ENCODE results near the gene HMGN2.

Gene HMGN2

DNA sequence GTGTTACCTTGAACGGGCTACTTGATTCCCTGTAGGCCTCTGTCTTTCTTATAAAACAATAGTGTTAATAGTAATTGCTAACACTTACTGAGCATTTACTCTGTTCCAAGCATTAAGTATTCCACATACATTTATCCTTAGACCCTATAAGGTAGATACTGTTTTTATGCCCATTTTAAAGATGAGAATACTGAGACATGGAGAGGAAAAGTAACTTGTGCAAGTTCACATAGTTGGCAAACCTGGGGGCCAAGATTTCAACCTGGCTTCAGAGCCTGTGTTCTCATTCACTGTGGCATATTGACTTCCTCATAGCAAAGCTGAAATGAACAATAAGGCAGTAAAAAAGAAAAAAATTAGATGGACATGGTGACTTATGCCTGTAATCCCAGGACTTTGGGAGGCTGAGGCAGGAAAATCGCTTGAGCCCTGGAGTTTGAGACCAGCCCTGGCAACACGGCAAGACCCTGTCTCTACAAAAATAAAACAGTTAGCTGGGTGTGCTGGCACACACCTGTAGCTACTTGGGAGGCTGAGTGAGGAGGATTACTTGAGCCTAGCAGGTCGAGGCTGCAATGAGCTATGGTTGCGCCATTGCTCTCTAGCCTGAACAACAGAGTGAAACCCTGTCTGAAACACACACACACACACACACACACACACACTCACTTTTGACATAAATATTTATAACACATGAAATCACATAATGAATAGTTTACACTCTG, 19.6 kb upstream of the HMGN2 start:
- ChIA-PET CTCF (no interaction called here), POLR2A (interaction anchor here (1.2 kb wide), 1 partner anchor 21 kb away, joined by 3 read pairs; the partner anchor contains the start of gene DHDDS)
- DNase-seq (ENCODE audit: extremely low spot score), result no peak

DNA sequence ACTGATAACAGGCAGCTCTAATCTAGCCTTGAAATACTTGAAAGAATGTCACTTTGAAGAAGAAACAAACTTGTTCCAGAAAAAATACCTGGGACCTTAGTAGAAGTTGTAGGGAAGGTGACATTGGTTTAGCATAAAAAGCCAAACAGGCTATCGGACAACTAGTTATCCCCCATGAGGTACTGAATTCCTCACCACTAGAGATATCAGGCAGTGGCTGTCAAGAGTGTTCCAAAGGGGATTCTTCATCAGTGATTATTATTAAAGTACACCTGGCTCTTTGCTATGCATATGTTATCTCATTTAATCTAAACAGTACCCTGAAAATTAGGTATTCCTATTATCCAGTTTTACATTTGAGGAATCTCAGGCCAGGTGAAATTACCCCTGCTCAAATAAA, 13.1 kb upstream of the HMGN2 start:
- TF ChIP-seq SP1 (IDR thresholded peaks at IDR 0.05) (no peak), LEF1 (IDR thresholded peaks at IDR 0.05; ENCODE audit: borderline replicate concordance) (no peak), L3MBTL2 (conservative IDR thresholded peaks at IDR 0.05) (no peak), BHLHE40 (IDR thresholded peaks at IDR 0.05; ENCODE audit: borderline replicate concordance) (no peak), FOXM1 (IDR thresholded peaks at IDR 0.05; ENCODE audit: borderline replicate concordance) (no peak), ZNF384 (IDR thresholded peaks at IDR 0.05) (no peak)
- POLR2A ChIA-PET, result interaction anchor here (1.7 kb wide), 1 partner anchor 27 kb away, joined by 9 read pairs; the partner anchor contains the start of gene DHDDS
- CTCF ChIA-PET, result interaction anchor here (0.6 kb wide), 1 partner anchor 64 kb away, joined by 4 read pairs; no protein-coding TSS in a partner anchor
- no peak for DNase-seq (ENCODE audit: extremely low spot score)

More for the DNA sequence above, 19.6 kb upstream of the HMGN2 start:
- TF ChIP-seq FOXM1 (IDR thresholded peaks at IDR 0.05; ENCODE audit: borderline replicate concordance) (no peak), LEF1 (IDR thresholded peaks at IDR 0.05; ENCODE audit: borderline replicate concordance) (no peak)
- TF ChIP-seq, protein P1, sequence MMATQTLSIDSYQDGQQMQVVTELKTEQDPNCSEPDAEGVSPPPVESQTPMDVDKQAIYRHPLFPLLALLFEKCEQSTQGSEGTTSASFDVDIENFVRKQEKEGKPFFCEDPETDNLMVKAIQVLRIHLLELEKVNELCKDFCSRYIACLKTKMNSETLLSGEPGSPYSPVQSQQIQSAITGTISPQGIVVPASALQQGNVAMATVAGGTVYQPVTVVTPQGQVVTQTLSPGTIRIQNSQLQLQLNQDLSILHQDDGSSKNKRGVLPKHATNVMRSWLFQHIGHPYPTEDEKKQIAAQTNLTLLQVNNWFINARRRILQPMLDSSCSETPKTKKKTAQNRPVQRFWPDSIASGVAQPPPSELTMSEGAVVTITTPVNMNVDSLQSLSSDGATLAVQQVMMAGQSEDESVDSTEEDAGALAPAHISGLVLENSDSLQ (IDR thresholded peaks at IDR 0.05), result no peak

DNA sequence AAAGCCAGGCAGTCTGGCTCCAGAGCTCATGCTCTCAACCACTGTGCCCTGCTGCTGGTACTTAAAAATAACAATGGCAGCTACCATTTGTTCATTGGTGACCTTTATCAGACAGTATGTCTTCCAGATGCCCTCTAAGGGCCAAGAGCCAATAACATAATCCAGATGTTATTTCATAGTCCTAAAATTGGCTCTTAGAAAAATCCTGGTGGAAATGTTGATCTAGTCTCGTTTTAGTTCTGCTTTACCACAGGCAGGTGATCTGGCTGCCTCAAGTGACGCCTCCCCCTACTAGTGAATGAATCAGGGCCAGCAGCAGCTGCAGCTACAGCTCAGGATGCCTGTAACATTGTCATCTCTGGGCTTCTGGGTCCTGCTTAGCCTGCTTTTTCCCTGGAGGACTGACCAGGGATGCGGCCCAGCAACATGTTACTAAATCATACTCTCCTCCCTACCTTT, 12.6 kb upstream of the HMGN2 start:
- CTCF ChIA-PET, result interaction anchor here (0.6 kb wide), 1 partner anchor 64 kb away, joined by 4 read pairs; no protein-coding TSS in a partner anchor
- POLR2A ChIA-PET, result interaction anchor here (1.4 to 1.7 kb wide), 2 partner anchors 27 to 41 kb away, joined by 3 to 9 read pairs; partner anchors contain the start of gene DHDDS

DNA sequence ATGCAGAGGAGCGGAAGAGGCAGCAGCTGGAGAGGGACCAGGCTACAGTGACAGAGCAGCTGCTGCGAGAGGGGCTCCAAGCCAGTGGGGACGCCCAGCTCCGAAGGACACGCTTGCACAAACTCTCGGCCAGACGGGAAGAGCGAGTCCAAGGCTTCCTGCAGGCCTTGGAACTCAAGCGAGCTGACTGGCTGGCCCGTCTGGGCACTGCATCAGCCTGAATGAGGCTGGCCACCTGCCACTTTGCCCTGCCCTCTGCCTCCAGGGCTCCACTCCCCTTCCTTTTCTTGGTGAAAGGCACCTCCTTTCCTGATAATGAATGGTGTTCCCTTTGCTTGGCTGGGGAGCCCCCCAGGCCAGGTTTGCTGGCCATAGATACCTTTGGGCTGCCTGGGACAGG, 3.3 kb upstream of the HMGN2 start:
- POLR2A ChIA-PET, result interaction anchor here (4.2 to 4.7 kb wide), 2 partner anchors 32 to 37 kb away, joined by 27 to 28 read pairs; partner anchors contain the start of gene DHDDS
- DNase-seq (ENCODE audit: extremely low spot score), result no peak
- TF ChIP-seq NFRKB (IDR thresholded peaks at IDR 0.05) (no peak), TARDBP (IDR thresholded peaks at IDR 0.05) (no peak), BHLHE40 (IDR thresholded peaks at IDR 0.05; ENCODE audit: borderline replicate concordance) (no peak), L3MBTL2 (conservative IDR thresholded peaks at IDR 0.05) (no peak), FOXM1 (IDR thresholded peaks at IDR 0.05; ENCODE audit: borderline replicate concordance) (no peak), SUZ12 (IDR thresholded peaks at IDR 0.05) (no peak), HDGF (IDR thresholded peaks at IDR 0.05; ENCODE audit: borderline replicate concordance) (no peak), FOXA1 (IDR thresholded peaks at IDR 0.05) (no peak), FOXK2 (IDR thresholded peaks at IDR 0.05) (no peak)
- TF ChIP-seq, protein P1 (IDR thresholded peaks at IDR 0.05), result no peak
- CTCF ChIA-PET, result no interaction called here

More for the DNA sequence above, 12.6 kb upstream of the HMGN2 start:
- DNase-seq (ENCODE audit: extremely low spot score), result no peak
- TF ChIP-seq SP1 (IDR thresholded peaks at IDR 0.05) (no peak), FOXM1 (IDR thresholded peaks at IDR 0.05; ENCODE audit: borderline replicate concordance) (no peak), ELF4 (IDR thresholded peaks at IDR 0.05) (no peak), FOXK2 (IDR thresholded peaks at IDR 0.05) (no peak), BHLHE40 (IDR thresholded peaks at IDR 0.05; ENCODE audit: borderline replicate concordance) (no peak), TARDBP (IDR thresholded peaks at IDR 0.05) (no peak), L3MBTL2 (conservative IDR thresholded peaks at IDR 0.05) (no peak), SUZ12 (IDR thresholded peaks at IDR 0.05) (no peak), HDGF (IDR thresholded peaks at IDR 0.05; ENCODE audit: borderline replicate concordance) (no peak), ARNT (IDR thresholded peaks at IDR 0.05) (no peak), LEF1 (IDR thresholded peaks at IDR 0.05; ENCODE audit: borderline replicate concordance) (no peak), FOXA1 (IDR thresholded peaks at IDR 0.05) (no peak), CTBP1 (IDR thresholded peaks at IDR 0.05; ENCODE audit: borderline replicate concordance) (no peak), NFRKB (IDR thresholded peaks at IDR 0.05) (no peak), ZNF384 (IDR thresholded peaks at IDR 0.05) (no peak)
- TF ChIP-seq, protein P1 (IDR thresholded peaks at IDR 0.05), result no peak

DNA sequence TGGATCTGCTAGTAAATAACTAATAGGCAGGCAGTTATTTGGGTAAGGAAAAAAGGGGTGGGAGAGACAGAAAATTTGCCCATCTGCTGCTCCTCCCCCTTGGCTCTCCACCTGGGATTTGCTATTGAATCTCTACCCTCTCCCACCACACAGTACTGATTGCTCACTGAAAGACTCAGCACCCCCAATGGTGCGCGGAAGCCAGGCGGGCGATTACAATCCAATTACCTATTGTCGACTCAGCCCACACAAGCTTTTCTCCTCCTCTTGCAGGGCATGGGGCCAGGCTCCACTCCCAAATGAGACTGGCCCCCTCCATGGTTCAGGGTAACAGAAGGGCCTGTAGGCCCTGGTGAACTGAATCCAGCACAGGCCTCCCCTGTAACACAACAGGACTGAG, 2.7 kb upstream of the HMGN2 start:
- TF ChIP-seq L3MBTL2 (conservative IDR thresholded peaks at IDR 0.05) (no peak), SUZ12 (IDR thresholded peaks at IDR 0.05) (no peak), ARNT (IDR thresholded peaks at IDR 0.05) (no peak), SP1 (IDR thresholded peaks at IDR 0.05) (no peak), ZNF384 (IDR thresholded peaks at IDR 0.05) (no peak), FOXM1 (IDR thresholded peaks at IDR 0.05; ENCODE audit: borderline replicate concordance) (no peak), NFRKB (IDR thresholded peaks at IDR 0.05) (no peak), CTBP1 (IDR thresholded peaks at IDR 0.05; ENCODE audit: borderline replicate concordance) (no peak), HDGF (IDR thresholded peaks at IDR 0.05; ENCODE audit: borderline replicate concordance) (no peak)
- TF ChIP-seq, protein P1 (IDR thresholded peaks at IDR 0.05), result no peak
- POLR2A ChIA-PET, result interaction anchor here (1.0 to 4.7 kb wide), 4 partner anchors 10 to 37 kb away, joined by 3 to 28 read pairs (median 16); partner anchors contain the start of gene DHDDS

More for the DNA sequence above, 2.7 kb upstream of the HMGN2 start:
- CTCF ChIA-PET, result interaction anchor here (0.6 to 0.9 kb wide), 2 partner anchors 11 to 341 kb away, joined by 3 to 4 read pairs; no protein-coding TSS in a partner anchor
- DNase-seq (ENCODE audit: extremely low spot score), result no peak
